Measurements from ENCODE around the gene ATF5.
A peak's percentile ranks its signal among the peaks of the same experiment; 100 is the strongest.

Gene ATF5

DNA sequence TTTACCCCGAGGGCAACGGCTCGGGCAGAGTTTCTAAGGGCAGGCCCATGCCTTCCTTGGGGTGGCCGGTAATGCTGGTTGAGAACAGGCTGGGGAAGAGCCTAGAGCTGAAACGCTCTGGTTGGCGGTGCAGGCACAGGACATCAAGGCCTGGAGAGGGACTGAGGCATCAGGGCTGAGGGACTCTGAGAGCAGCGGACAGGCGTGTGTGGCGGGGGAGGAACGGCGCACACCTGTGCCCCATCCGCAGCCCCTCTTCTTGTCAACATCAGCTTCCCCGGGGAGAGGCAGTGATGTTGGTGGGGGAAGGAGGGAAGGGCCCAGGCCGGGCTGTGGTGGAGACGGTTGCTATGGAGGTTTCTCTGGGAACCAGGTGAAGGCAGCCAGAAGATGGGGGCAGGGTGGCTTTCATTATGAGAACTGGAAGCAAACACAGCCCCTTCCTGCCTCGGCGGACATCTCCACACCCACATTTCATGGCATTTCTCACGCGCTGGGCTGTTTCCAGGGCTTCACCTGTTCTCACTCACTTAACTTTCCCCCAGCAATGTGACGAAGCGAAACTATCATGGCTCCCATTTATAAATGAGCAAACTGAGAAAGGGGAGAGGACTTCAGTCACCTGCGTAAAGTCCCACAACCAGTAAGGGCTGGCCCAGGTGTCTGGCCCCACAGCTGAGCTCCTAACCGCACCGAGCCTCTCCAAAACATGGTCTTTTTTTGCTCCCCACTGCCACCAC, 8.2 kb upstream of the ATF5 start:
- peak overlapping the region; percentile 26; the same call in 1 of the 2 replicates for H3K9ac ChIP-seq
- H3K27ac ChIP-seq = peak overlapping the region; percentile 69; the same call in 1 of the 2 replicates
- H3K4me3 ChIP-seq (IDR thresholded peaks at IDR 0.05; ENCODE audit: insufficient read depth, low read depth, low read length) = no peak overlapping the region
- no peak overlapping the region for H2AFZ ChIP-seq (ENCODE audit: low read depth)
- TF ChIP-seq, protein P1, sequence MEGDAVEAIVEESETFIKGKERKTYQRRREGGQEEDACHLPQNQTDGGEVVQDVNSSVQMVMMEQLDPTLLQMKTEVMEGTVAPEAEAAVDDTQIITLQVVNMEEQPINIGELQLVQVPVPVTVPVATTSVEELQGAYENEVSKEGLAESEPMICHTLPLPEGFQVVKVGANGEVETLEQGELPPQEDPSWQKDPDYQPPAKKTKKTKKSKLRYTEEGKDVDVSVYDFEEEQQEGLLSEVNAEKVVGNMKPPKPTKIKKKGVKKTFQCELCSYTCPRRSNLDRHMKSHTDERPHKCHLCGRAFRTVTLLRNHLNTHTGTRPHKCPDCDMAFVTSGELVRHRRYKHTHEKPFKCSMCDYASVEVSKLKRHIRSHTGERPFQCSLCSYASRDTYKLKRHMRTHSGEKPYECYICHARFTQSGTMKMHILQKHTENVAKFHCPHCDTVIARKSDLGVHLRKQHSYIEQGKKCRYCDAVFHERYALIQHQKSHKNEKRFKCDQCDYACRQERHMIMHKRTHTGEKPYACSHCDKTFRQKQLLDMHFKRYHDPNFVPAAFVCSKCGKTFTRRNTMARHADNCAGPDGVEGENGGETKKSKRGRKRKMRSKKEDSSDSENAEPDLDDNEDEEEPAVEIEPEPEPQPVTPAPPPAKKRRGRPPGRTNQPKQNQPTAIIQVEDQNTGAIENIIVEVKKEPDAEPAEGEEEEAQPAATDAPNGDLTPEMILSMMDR (conservative IDR thresholded peaks at IDR 0.05; ENCODE audit: low read depth, low read length) = no peak
- peaks cover 14% of the 10 kb centered on the region; the same call in 1 of the 2 replicates for H4K20me1 ChIP-seq (ENCODE audit: insufficient read depth)
- H3K36me3 ChIP-seq (ENCODE audit: insufficient read depth) = peaks cover 14% of the 10 kb centered on the region; the same call in 1 of the 2 replicates
- H3K4me1 ChIP-seq (ENCODE audit: low read depth, poor library complexity, severe bottlenecking) = peaks cover 69% of the 10 kb centered on the region
- H3K4me2 ChIP-seq = peak overlapping the region; percentile 23; the same call in 1 of the 2 replicates
- peaks cover 95% of the 10 kb centered on the region for H3K79me2 ChIP-seq (ENCODE audit: insufficient read depth, low read depth)
- H3K27me3 ChIP-seq (ENCODE audit: insufficient read depth, low read depth) = no peaks in the 10 kb centered on the region

DNA sequence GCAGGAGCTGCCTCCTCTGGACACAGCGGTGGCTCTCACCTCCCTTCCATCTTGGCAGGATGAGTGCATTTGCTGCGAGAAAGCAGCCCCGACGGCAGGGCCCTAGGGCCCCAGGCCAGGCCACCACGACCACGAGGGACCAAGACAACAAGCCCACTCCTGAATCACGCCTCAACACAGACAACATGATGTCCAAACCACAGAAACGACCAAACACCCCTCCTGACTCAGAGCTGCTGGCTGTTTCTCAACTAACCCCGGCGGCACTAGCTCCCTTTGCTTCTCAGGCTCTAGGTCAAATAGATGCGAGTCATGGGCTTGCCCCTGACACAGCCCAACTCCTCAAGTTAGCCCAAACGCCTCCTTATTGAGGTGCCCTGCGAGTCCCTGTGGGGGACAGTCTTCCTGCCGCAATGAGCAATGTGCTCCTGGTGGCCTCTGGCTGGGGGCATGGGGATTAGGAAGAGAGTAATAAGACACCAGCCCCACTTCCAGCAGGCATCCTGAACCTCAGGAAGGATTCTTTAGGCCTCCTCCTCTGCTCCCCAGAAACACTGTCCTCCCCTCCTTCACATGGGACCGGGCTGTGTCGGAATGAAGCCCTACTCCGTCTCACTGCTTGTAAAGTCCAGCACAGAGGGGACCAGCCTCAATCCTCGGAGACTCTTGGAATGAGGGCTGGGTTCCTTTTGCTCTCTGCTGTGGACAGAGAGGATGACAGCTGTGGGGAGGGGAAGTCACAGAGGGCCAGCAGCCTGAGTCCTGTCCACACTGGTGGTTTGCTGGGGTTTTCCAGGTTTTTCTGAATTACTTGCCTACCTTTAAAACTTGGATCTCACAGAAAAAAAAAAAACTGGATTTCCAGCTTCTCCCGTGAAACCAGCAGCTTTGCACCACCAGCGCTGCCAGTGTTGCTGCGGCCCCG, 6.9 kb upstream of the ATF5 start:
- H3K4me1 ChIP-seq (ENCODE audit: low read depth, poor library complexity, severe bottlenecking) = peaks cover 78% of the 10 kb centered on the region
- H3K36me3 ChIP-seq (ENCODE audit: insufficient read depth) = peaks cover 14% of the 10 kb centered on the region; the same call in 1 of the 2 replicates
- peaks cover 97% of the 10 kb centered on the region for H3K79me2 ChIP-seq (ENCODE audit: insufficient read depth, low read depth)
- peak overlapping the region; percentile 54; the same call in 1 of the 2 replicates for H3K9ac ChIP-seq
- H3K4me3 ChIP-seq (IDR thresholded peaks at IDR 0.05; ENCODE audit: insufficient read depth, low read depth, low read length) = no peak overlapping the region
- H3K27ac ChIP-seq = peak overlapping the region; percentile 69
- H2AFZ ChIP-seq (ENCODE audit: low read depth) = no peak overlapping the region
- TF ChIP-seq, protein P1 (conservative IDR thresholded peaks at IDR 0.05; ENCODE audit: low read depth, low read length) = no peak
- peak overlapping the region; percentile 38 for H3K4me2 ChIP-seq
- peaks cover 14% of the 10 kb centered on the region; the same call in 1 of the 2 replicates for H4K20me1 ChIP-seq (ENCODE audit: insufficient read depth)
- H3K27me3 ChIP-seq (ENCODE audit: insufficient read depth, low read depth) = no peaks in the 10 kb centered on the region

DNA sequence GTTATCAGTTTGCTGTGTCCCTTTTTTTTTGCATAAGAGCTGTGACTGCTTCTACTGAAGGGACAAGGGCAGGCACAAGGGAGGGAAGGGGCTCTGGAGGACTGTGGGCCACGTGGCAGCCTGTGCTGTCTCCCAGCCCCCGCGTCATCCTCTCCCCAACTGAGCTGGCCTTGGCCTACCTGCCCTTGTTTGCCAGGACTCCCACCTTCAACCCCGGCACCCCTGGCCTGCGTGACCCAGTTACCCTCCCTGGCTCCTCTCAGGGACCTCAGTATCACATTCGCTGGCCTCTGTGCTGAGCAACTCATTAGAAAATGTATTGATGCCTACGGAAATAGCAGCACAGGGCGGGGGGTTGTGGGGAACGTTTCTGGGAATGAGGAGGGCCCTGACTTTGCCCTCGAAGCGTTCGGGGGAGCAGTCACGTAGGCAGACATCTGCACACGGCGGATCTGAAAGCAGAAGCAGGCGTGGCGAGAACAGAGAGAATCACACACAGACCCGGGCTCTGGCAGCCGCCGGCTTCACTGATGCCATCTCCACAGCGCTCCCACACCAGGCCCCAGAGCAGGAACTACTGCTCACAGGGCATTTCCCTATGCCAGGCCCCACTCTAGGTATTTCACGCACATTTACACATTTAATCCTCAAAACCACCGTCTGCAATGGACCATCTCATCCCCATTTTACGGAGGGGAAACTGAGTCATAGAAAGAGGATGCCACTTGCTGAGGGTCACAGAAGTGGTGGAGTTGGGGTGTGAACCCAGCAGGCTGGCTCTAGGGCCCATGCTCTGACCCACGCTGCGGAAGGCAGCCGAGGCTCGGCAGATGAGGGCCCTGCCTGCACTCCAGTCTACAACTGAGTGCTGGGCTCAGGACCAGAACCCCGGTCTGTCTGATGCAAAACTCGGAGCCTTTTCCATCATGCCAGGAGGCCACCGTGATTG, 5.7 kb upstream of the ATF5 start:
- Histone ChIP-seq H3K9ac (peak overlapping the region; percentile 54), H3K27ac (peak overlapping the region; percentile 69), H3K4me3 (IDR thresholded peaks at IDR 0.05; ENCODE audit: insufficient read depth, low read depth, low read length) (no peak overlapping the region), H3K36me3 (ENCODE audit: insufficient read depth) (peaks cover 14% of the 10 kb centered on the region; the same call in 1 of the 2 replicates), H3K27me3 (ENCODE audit: insufficient read depth, low read depth) (no peaks in the 10 kb centered on the region), H2AFZ (ENCODE audit: low read depth) (no peak overlapping the region), H3K79me2 (ENCODE audit: insufficient read depth, low read depth) (peaks cover 97% of the 10 kb centered on the region), H3K4me2 (peak overlapping the region; percentile 38), H4K20me1 (ENCODE audit: insufficient read depth) (peaks cover 11% of the 10 kb centered on the region; the same call in 1 of the 2 replicates), H3K4me1 (ENCODE audit: low read depth, poor library complexity, severe bottlenecking) (peaks cover 88% of the 10 kb centered on the region)
- TF ChIP-seq, protein P1 (conservative IDR thresholded peaks at IDR 0.05; ENCODE audit: low read depth, low read length) = no peak

Data from KMS-11 (cell line).